H1 (cell line): ENCODE data around the gene KRTAP9-7.

ENCODE experiments used
- CTCF ChIP-seq, 3 experiments: IDR thresholded peaks; 1 replicate in 2 of 3; 2 replicates in 1 of 3; pipeline versions ENCODE4 v1.5.1 to v1.6.1; 2011; ENCODE audit warnings: low read length in 3 of 3, mild to moderate bottlenecking in 3 of 3, inconsistent platforms in 2 of 3, low read depth in 1 of 3, moderate library complexity in 1 of 3; ENCODE audit not compliant: insufficient read depth in 1 of 3; ENCODE audit errors: control extremely low read depth in 1 of 3
- EZH2 ChIP-seq: fragments of 200-600 bp; sonication (generic); IDR thresholded peaks from 2 replicates; pipeline ENCODE4 v1.7.1; 2012; ENCODE audit warnings: low read depth, mild to moderate bottlenecking, moderate library complexity, low read length, inconsistent platforms; ENCODE audit not compliant: severe bottlenecking
- FOSL1 ChIP-seq: IDR thresholded peaks from 2 replicates; pipeline ENCODE4 v1.6.1; 2011; ENCODE audit warnings: mild to moderate bottlenecking, low read depth, low read length, moderate library complexity; ENCODE audit not compliant: insufficient read depth
- MAX ChIP-seq: IDR thresholded peaks from 2 replicates; pipeline ENCODE4 v1.6.1; 2012; ENCODE audit warnings: inconsistent platforms
- POLR2A ChIP-seq, 2 experiments: IDR thresholded peaks; 1 replicate in 1 of 2; 2 replicates in 1 of 2; pipeline ENCODE4 v1.6.1; 2011; ENCODE audit warnings: low read depth in 2 of 2, low read length in 2 of 2, mild to moderate bottlenecking in 2 of 2; ENCODE audit errors: control extremely low read depth in 1 of 2
- POLR2AphosphoS5 ChIP-seq: IDR thresholded peaks from 2 replicates; pipeline ENCODE4 v1.6.1; 2011; ENCODE audit warnings: low read depth, low read length
- SIN3A ChIP-seq, 2 experiments: IDR thresholded peaks in 1 of 2; conservative IDR thresholded peaks in 1 of 2; 2 replicates each; pipeline ENCODE4 v1.6.1; 2011 to 2012; ENCODE audit warnings: low read length in 2 of 2, improper control_type of control experiment in 1 of 2, low read depth in 1 of 2, mild to moderate bottlenecking in 1 of 2
- TAF1 ChIP-seq: IDR thresholded peaks from 2 replicates; pipeline ENCODE4 v1.6.1; 2011; ENCODE audit warnings: mild to moderate bottlenecking, low read depth, low read length
- TEAD4 ChIP-seq: IDR thresholded peaks from 2 replicates; pipeline ENCODE4 v1.6.1; 2012; ENCODE audit warnings: low read depth, low read length, inconsistent platforms, mixed read lengths

- no peak for TF ChIP-seq MAX
- TF ChIP-seq TEAD4: no peak
- TF ChIP-seq FOSL1: no peak
- TF ChIP-seq CTCF (IDR thresholded peaks at IDR 0.05; ENCODE audit: control extremely low read depth in 1 of 3, insufficient read depth in 1 of 3, low read depth in 1 of 3, low read length in 3 of 3): no peak
- TF ChIP-seq TAF1: no peak
- TF ChIP-seq POLR2AphosphoS5: no peak
- no peak for TF ChIP-seq POLR2A (IDR thresholded peaks at IDR 0.05; ENCODE audit: control extremely low read depth in 1 of 2, low read depth in 2 of 2, low read length in 2 of 2)
- no peak for TF ChIP-seq SIN3A (conservative IDR thresholded peaks at IDR 0.05 in 1 of 2, IDR thresholded peaks at IDR 0.05 in 1 of 2; ENCODE audit: low read depth in 1 of 2, low read length in 2 of 2)
- TF ChIP-seq EZH2: no peak
These were observed 42.7 kb downstream of the KRTAP9-7 start for GRCh38 chr17:41318231-41318630.
